ENCODE data around the gene IMMP1L.

DNA sequence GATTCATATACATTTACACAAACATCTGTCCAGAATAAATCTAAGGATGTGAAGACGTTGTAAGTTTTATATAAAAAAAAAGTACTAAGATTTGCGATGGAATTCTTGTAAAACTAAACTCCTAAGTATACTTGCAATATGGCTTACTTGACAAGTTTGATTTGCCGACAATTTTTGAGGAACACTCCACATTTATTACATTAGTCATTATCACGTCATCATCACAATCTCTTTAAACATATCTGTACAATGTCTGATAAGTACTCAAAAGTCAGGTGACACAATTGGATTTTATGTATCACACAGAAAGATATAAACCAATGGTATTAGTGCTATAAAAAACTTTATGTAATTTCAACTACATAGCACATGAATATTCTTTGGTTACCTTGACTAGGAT is 30.4 kb downstream of the IMMP1L start:
- TF ChIP-seq, protein P1, sequence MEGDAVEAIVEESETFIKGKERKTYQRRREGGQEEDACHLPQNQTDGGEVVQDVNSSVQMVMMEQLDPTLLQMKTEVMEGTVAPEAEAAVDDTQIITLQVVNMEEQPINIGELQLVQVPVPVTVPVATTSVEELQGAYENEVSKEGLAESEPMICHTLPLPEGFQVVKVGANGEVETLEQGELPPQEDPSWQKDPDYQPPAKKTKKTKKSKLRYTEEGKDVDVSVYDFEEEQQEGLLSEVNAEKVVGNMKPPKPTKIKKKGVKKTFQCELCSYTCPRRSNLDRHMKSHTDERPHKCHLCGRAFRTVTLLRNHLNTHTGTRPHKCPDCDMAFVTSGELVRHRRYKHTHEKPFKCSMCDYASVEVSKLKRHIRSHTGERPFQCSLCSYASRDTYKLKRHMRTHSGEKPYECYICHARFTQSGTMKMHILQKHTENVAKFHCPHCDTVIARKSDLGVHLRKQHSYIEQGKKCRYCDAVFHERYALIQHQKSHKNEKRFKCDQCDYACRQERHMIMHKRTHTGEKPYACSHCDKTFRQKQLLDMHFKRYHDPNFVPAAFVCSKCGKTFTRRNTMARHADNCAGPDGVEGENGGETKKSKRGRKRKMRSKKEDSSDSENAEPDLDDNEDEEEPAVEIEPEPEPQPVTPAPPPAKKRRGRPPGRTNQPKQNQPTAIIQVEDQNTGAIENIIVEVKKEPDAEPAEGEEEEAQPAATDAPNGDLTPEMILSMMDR (IDR thresholded peaks at IDR 0.05 in 4 of 5, conservative IDR thresholded peaks at IDR 0.05 in 1 of 5), result no peak
- no peak for TF ChIP-seq POLR2A (IDR thresholded peaks at IDR 0.05)

Measured in gastrocnemius medialis (tissue), 4 donors.